H9 (cell line): ENCODE results near the gene ST6GALNAC5. TPM values are rescaled to one million over a fixed set of nuclear protein-coding genes. Genes with fewer than 3 reads are reported as not detected.

Source experiments
- DNase-seq: peaks from one replicate; pipeline ENCODE4 v3.0.0-alpha.2; 2017
- H2AFZ ChIP-seq: one replicate; pipeline ENCODE4 v1.6.1; 2013; ENCODE audit warnings: mild to moderate bottlenecking, low read length, control low read depth, moderate library complexity
- H2AK5ac ChIP-seq: 2 replicates; pipeline ENCODE4 v1.6.1; 2013; ENCODE audit warnings: low read length, control low read depth, mixed read lengths; ENCODE audit not compliant: insufficient read length
- H2BK120ac ChIP-seq: one replicate; pipeline ENCODE4 v1.6.1; 2013; ENCODE audit warnings: low read depth, mild to moderate bottlenecking, low read length, control low read depth, inconsistent platforms; ENCODE audit not compliant: poor library complexity, severe bottlenecking
- H2BK12ac ChIP-seq: 2 replicates; pipeline ENCODE4 v1.6.1; 2013; ENCODE audit warnings: low read length, control low read depth, mixed read lengths, low read depth; ENCODE audit not compliant: insufficient read length
- H2BK15ac ChIP-seq: 2 replicates; pipeline ENCODE4 v1.6.1; 2013; ENCODE audit warnings: low read depth, low read length, control low read depth
- H2BK20ac ChIP-seq: one replicate; pipeline ENCODE4 v1.6.1; 2013; ENCODE audit warnings: low read depth, mild to moderate bottlenecking, low read length, control low read depth, inconsistent platforms; ENCODE audit not compliant: poor library complexity, severe bottlenecking
- H2BK5ac ChIP-seq: 2 replicates; pipeline ENCODE4 v1.6.1; 2013; ENCODE audit warnings: low read length, control low read depth, mixed read lengths; ENCODE audit not compliant: insufficient read length
- H3K14ac ChIP-seq: 2 replicates; pipeline ENCODE4 v1.6.1; 2013; ENCODE audit warnings: low read length, control low read depth; ENCODE audit not compliant: insufficient read depth
- H3K18ac ChIP-seq: 2 replicates; pipeline ENCODE4 v1.6.1; 2013; ENCODE audit warnings: low read depth, mild to moderate bottlenecking, mixed read lengths, low read length, control low read depth; ENCODE audit not compliant: insufficient read length
- H3K23ac ChIP-seq: 2 replicates; pipeline ENCODE4 v1.6.1; 2013; ENCODE audit warnings: low read length, control low read depth, mixed read lengths, low read depth; ENCODE audit not compliant: insufficient read length
- H3K23me2 ChIP-seq: 2 replicates; pipeline ENCODE4 v1.6.1; 2013; ENCODE audit warnings: low read depth, mild to moderate bottlenecking, mixed read lengths, low read length, control low read depth; ENCODE audit not compliant: insufficient read length, poor library complexity, severe bottlenecking
- H3K27ac ChIP-seq: 2 replicates; pipeline ENCODE4 v1.5.1; 2013; ENCODE audit warnings: low read length, control low read depth, mixed read lengths, low read depth; ENCODE audit not compliant: insufficient read length
- H3K27me3 ChIP-seq: 2 replicates; pipeline ENCODE4 v1.6.1; 2013; ENCODE audit warnings: low read length, control low read depth, inconsistent platforms; ENCODE audit not compliant: insufficient read depth
- H3K4ac ChIP-seq: 2 replicates; pipeline ENCODE4 v1.6.1; 2013; ENCODE audit warnings: low read depth, mild to moderate bottlenecking, control low read depth, inconsistent platforms, low read length, moderate library complexity
- H3K4me1 ChIP-seq: 2 replicates; pipeline ENCODE4 v1.6.1; 2013; ENCODE audit warnings: low read length, control low read depth, inconsistent platforms; ENCODE audit not compliant: insufficient read depth
- H3K4me2 ChIP-seq: 2 replicates; pipeline ENCODE4 v1.6.1; 2013; ENCODE audit warnings: low read length, control low read depth, mixed read lengths; ENCODE audit not compliant: insufficient read length, insufficient read depth
- H3K56ac ChIP-seq: 2 replicates; pipeline ENCODE4 v1.6.1; 2013; ENCODE audit warnings: low read depth, mild to moderate bottlenecking, mixed read lengths, low read length, control low read depth; ENCODE audit not compliant: insufficient read length
- H3K79me1 ChIP-seq: 2 replicates; pipeline ENCODE4 v1.6.1; 2013; ENCODE audit warnings: low read depth, mild to moderate bottlenecking, moderate library complexity, low read length, control low read depth, inconsistent platforms; ENCODE audit not compliant: insufficient read depth, poor library complexity, severe bottlenecking
- H3K79me2 ChIP-seq: 2 replicates; pipeline ENCODE4 v1.6.1; 2013; ENCODE audit warnings: low read length, control low read depth, inconsistent platforms; ENCODE audit not compliant: insufficient read depth
- H3K9ac ChIP-seq: 2 replicates; pipeline ENCODE4 v1.6.1; 2013; ENCODE audit warnings: low read length, control low read depth, mixed read lengths; ENCODE audit not compliant: insufficient read length; ENCODE audit errors: extremely low read depth
- H3K9me3 ChIP-seq: one replicate; pipeline ENCODE4 v1.6.1; 2013; ENCODE audit warnings: low read depth, low read length, inconsistent platforms; ENCODE audit not compliant: control insufficient read depth
- H3T11ph ChIP-seq: one replicate; pipeline ENCODE4 v1.6.1; 2013; ENCODE audit warnings: mild to moderate bottlenecking, low read length, control low read depth, inconsistent platforms
- H4K20me1 ChIP-seq: one replicate; pipeline ENCODE4 v1.6.1; 2013; ENCODE audit not compliant: control insufficient read depth, insufficient read length, insufficient read depth
- H4K5ac ChIP-seq: 2 replicates; pipeline ENCODE4 v1.6.1; 2013; ENCODE audit warnings: low read depth, mild to moderate bottlenecking, mixed read lengths, low read length, control low read depth; ENCODE audit not compliant: insufficient read length
- H4K8ac ChIP-seq: replicated peaks from 2 replicates; pipeline ENCODE4 v1.6.1; 2013; ENCODE audit warnings: low read length, control low read depth, mixed read lengths, low read depth; ENCODE audit not compliant: insufficient read length
- H4K91ac ChIP-seq: 2 replicates; pipeline ENCODE4 v1.6.1; 2013; ENCODE audit warnings: low read depth, mild to moderate bottlenecking, moderate library complexity, mixed read lengths, low read length, control low read depth; ENCODE audit not compliant: insufficient read length
- H3K27ac Mint-ChIP-seq, 3 experiments: 2 replicates in 2 of 3; 3 replicates in 1 of 3; pipeline ENCODE4 v1.8.0; 2020 to 2021; ENCODE audit warnings: mixed read lengths in 3 of 3, mild to moderate bottlenecking in 1 of 3, moderate library complexity in 1 of 3
- H3K27me3 Mint-ChIP-seq: 2 replicates; pipeline ENCODE4 v1.8.0; 2021; ENCODE audit warnings: low read depth, mild to moderate bottlenecking, moderate library complexity, mixed read lengths
- H3K36me3 Mint-ChIP-seq, 3 experiments: 2 replicates in 2 of 3; 3 replicates in 1 of 3; pipeline ENCODE4 v1.8.0; 2020 to 2021; ENCODE audit warnings: low read depth in 3 of 3, mixed read lengths in 3 of 3; ENCODE audit not compliant: insufficient read depth in 1 of 3
- H3K4me1 Mint-ChIP-seq, 2 experiments: 2 replicates each; pipeline ENCODE4 v1.8.0; 2020; ENCODE audit warnings: mixed read lengths in 2 of 2
- H3K4me3 Mint-ChIP-seq, 2 experiments: 2 replicates in 1 of 2; 3 replicates in 1 of 2; pipeline ENCODE4 v1.8.0; 2020 to 2021; ENCODE audit warnings: mild to moderate bottlenecking in 2 of 2, mixed read lengths in 2 of 2, moderate library complexity in 1 of 2
- H3K9me3 Mint-ChIP-seq, 2 experiments: 2 replicates in 1 of 2; 3 replicates in 1 of 2; pipeline ENCODE4 v1.8.0; 2020; ENCODE audit warnings: mild to moderate bottlenecking in 2 of 2, mixed read lengths in 2 of 2, moderate library complexity in 1 of 2
- WGBS: extraction: QIAGEN DNeasy Blood & Tissue Kit; methylation state at CpG from one replicate; pipeline ENCODE4 v1.1.7; 2013; ENCODE audit warnings: missing lambda C conversion rate, low lambda C conversion rate, mixed read lengths; ENCODE audit not compliant: insufficient read length; ENCODE audit errors: extremely low coverage; 5-methylcytosine and 5-hydroxymethylcytosine counted together
- total RNA-seq: library from RNA; stranded (reverse); gene quantifications from 2 replicates; pipeline ENCODE4 v1.2.1, GENCODE V29; 2021
- TF ChIP-seq, protein P1 (sequence below): fragments of 200-600 bp; sonication (generic); conservative IDR thresholded peaks from 3 replicates; pipeline ENCODE4 v1.8.0; 2021; ENCODE audit warnings: antibody characterized with exemption, mild to moderate bottlenecking

ST6GALNAC5 gene
- total RNA-seq, 1 experiment from 2014 or later, result 3.3 TPM

DNA sequence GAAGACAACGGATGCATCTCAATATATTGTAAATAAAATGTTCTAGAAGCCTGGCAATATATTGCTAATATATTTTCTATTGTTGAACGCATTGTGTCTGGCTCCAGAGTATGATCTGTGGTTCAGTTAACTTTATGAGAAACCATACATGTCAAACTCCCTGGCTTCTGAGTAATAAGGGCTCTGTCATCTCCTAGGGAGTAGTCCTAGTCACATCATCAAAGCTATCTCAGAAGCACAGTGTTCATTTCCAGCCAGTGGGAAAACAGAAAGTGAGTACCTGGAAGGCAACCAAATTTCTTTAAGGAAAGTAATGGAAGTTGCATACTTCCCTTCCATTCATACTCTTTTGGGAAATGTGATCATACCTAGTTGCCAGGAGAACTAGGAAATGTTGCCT lies 27.0 kb upstream of the ST6GALNAC5 start:
- Histone ChIP-seq H3K27me3 (no peaks in the 10 kb centered on the region), H3K4ac (no peak overlapping the region), H3K4me1 (peaks cover 6% of the 10 kb centered on the region; the same call in 1 of the 2 replicates), H2AFZ (no peak overlapping the region), H2AK5ac (no peak overlapping the region), H2BK5ac (no peak overlapping the region), H3T11ph (no peak overlapping the region), H3K9me3 (no peaks in the 10 kb centered on the region), H3K14ac (no peak overlapping the region), H3K18ac (no peak overlapping the region), H3K79me1 (no peaks in the 10 kb centered on the region), H3K23ac (no peak overlapping the region), H3K79me2 (no peaks in the 10 kb centered on the region), H2BK15ac (no peak overlapping the region), H4K8ac (no peak overlapping the region), H3K4me2 (no peak overlapping the region), H2BK12ac (no peak overlapping the region), H3K56ac (no peak overlapping the region), H3K27ac (no peak overlapping the region), H4K20me1 (no peaks in the 10 kb centered on the region), H3K9ac (no peak overlapping the region), H2BK120ac (no peak overlapping the region), H3K23me2 (no peaks in the 10 kb centered on the region), H2BK20ac (no peak overlapping the region), H4K5ac (no peak overlapping the region), H4K91ac (no peak overlapping the region)
- TF ChIP-seq, protein P1, sequence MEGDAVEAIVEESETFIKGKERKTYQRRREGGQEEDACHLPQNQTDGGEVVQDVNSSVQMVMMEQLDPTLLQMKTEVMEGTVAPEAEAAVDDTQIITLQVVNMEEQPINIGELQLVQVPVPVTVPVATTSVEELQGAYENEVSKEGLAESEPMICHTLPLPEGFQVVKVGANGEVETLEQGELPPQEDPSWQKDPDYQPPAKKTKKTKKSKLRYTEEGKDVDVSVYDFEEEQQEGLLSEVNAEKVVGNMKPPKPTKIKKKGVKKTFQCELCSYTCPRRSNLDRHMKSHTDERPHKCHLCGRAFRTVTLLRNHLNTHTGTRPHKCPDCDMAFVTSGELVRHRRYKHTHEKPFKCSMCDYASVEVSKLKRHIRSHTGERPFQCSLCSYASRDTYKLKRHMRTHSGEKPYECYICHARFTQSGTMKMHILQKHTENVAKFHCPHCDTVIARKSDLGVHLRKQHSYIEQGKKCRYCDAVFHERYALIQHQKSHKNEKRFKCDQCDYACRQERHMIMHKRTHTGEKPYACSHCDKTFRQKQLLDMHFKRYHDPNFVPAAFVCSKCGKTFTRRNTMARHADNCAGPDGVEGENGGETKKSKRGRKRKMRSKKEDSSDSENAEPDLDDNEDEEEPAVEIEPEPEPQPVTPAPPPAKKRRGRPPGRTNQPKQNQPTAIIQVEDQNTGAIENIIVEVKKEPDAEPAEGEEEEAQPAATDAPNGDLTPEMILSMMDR, result no peak
- WGBS, result no CpG with 5 or more reads among the region's 2 CpGs
- no peak overlapping the region for H3K4me3 Mint-ChIP-seq
- no peak overlapping the region for H3K27ac Mint-ChIP-seq
- DNase-seq, result no peak
- H3K4me1 Mint-ChIP-seq, result peaks cover 14% of the 10 kb centered on the region in 2 experiments
- H3K36me3 Mint-ChIP-seq, result no peaks in the 10 kb centered on the region
- peaks cover 4% of the 10 kb centered on the region in 2 experiments; a peak in 3 of 5 replicates for H3K9me3 Mint-ChIP-seq
- H3K27me3 Mint-ChIP-seq, result no peaks in the 10 kb centered on the region
